GM12874 (cell line): Measurements from ENCODE around the gene KCNC3.

Source experiments
- CTCF ChIP-seq: IDR thresholded peaks from 2 replicates; pipeline ENCODE4 v1.5.1; 2011; ENCODE audit warnings: low read depth, mild to moderate bottlenecking, control low read depth, low read length, moderate library complexity; ENCODE audit not compliant: insufficient read depth

KCNC3 gene

GRCh38 chr19:50277966-50278580 is 51.1 kb downstream of the KCNC3 start:
- no peak for TF ChIP-seq CTCF

GRCh38 chr19:50276370-50277063 is 52.7 kb downstream of the KCNC3 start:
- TF ChIP-seq CTCF, result no peak

GRCh38 chr19:50275577-50276368 is 53.4 kb downstream of the KCNC3 start:
- TF ChIP-seq CTCF, result no peak

- TF ChIP-seq CTCF, result no peak
Observed at GRCh38 chr19:50273821-50274220, 55.4 kb downstream of the KCNC3 start.

GRCh38 chr19:50272263-50272897 is 56.8 kb downstream of the KCNC3 start:
- TF ChIP-seq CTCF, result no peak

GRCh38 chr19:50269653-50270052 is 59.5 kb downstream of the KCNC3 start:
- TF ChIP-seq CTCF, result no peak

GRCh38 chr19:50268501-50268900 is 60.7 kb downstream of the KCNC3 start:
- no peak for TF ChIP-seq CTCF
